Panc1 (cell line): ENCODE results near the gene LDHD.

Source experiments
- POLR2AphosphoS5 ChIP-seq: IDR thresholded peaks from 2 replicates; pipeline ENCODE4 v1.6.1; 2012; ENCODE audit warnings: mild to moderate bottlenecking, low read depth, low read length, moderate library complexity
- SIN3A ChIP-seq: IDR thresholded peaks from 2 replicates; pipeline ENCODE4 v1.6.1; 2012; ENCODE audit warnings: low read depth, mild to moderate bottlenecking, low read length, moderate library complexity, borderline replicate concordance; ENCODE audit not compliant: insufficient read depth
- TCF7L2 ChIP-seq: IDR thresholded peaks from 2 replicates; pipeline ENCODE4 v1.6.1; 2011; ENCODE audit warnings: mild to moderate bottlenecking, low read depth, low read length, inconsistent platforms
- TF ChIP-seq, protein P1 (sequence below): fragments of 450-650 bp; IDR thresholded peaks from 2 replicates; pipeline ENCODE4 v1.5.1; 2017; ENCODE audit warnings: mild to moderate bottlenecking

DNA sequence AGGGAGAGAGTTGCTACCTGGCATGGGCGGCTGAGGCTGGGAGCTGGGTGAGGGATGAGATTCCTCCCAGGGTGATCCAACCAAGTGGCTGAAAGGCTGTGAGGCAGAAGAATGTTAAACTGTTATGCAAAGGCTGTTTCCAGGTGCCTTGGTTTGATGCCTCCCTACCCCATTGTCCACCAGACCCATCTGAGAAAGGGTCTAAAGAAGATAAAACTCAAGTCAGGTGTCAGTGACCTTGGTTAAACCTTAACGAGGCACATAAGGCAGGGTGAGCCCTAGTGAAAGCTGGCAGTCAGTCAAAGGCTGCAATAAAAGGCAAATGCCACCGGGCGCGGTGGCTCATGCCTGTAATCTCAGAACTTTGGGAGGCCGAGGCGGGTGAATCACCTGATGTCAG, 23.8 kb downstream of the LDHD start:
- TF ChIP-seq, protein P1, sequence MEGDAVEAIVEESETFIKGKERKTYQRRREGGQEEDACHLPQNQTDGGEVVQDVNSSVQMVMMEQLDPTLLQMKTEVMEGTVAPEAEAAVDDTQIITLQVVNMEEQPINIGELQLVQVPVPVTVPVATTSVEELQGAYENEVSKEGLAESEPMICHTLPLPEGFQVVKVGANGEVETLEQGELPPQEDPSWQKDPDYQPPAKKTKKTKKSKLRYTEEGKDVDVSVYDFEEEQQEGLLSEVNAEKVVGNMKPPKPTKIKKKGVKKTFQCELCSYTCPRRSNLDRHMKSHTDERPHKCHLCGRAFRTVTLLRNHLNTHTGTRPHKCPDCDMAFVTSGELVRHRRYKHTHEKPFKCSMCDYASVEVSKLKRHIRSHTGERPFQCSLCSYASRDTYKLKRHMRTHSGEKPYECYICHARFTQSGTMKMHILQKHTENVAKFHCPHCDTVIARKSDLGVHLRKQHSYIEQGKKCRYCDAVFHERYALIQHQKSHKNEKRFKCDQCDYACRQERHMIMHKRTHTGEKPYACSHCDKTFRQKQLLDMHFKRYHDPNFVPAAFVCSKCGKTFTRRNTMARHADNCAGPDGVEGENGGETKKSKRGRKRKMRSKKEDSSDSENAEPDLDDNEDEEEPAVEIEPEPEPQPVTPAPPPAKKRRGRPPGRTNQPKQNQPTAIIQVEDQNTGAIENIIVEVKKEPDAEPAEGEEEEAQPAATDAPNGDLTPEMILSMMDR, result no peak
- TF ChIP-seq POLR2AphosphoS5 (no peak), SIN3A (no peak), TCF7L2 (no peak)
